Sigmoid colon (tissue), 3 donors: ENCODE results near the gene GSTK1.

ENCODE experiments used
- CTCF ChIP-seq, 4 experiments: fragments of 450-650 bp in 3 of 4; fragments of 200-600 bp in 1 of 4; IDR thresholded peaks; one replicate each; pipeline ENCODE4 v1.5.1; 2016 to 2019; ENCODE audit warnings: antibody characterized with exemption in 4 of 4, mild to moderate bottlenecking in 3 of 4, moderate library complexity in 2 of 4
- POLR2A ChIP-seq, 2 donors: fragments of 450-650 bp; IDR thresholded peaks; one replicate each; pipeline ENCODE4 v1.6.1; 2016; ENCODE audit warnings: antibody characterized with exemption in 2 of 2, mild to moderate bottlenecking in 2 of 2, moderate library complexity in 2 of 2

- TF ChIP-seq CTCF (IDR thresholded peaks at IDR 0.05): no peak
- TF ChIP-seq POLR2A (IDR thresholded peaks at IDR 0.05): no peak
Measured at GRCh38 chr7:143244321-143244720, 18.9 kb upstream of the GSTK1 start.
